Activated CD8-positive, alpha-beta T cell treated with anti-CD3 and anti-CD28 coated beads, Interleukin-2, amount 10 ng/mL, durations not matched to agents 7 days and 5 days (primary cell): Measurements from ENCODE around the gene ATAT1. TPM values are rescaled to one million over a fixed set of nuclear protein-coding genes. Genes with fewer than 3 reads are reported as not detected.

Source experiments
- ATAC-seq: fragments of 150-1000 bp; cut with Tn5 transposase; one replicate; pipeline ENCODE4 v1.10.0; 2021; ENCODE audit warnings: moderate library complexity
- CTCF ChIA-PET: fragments of 350-600 bp; sonication (Branson Sonifier 250); formaldehyde crosslinking; loops from one replicate; lab custom pipeline; 2021; ENCODE audit warnings: antibody characterized with exemption; lab: Charles Lee
- POLR2A ChIA-PET: fragments of 350-600 bp; sonication (Branson Sonifier 250); formaldehyde crosslinking; loops from one replicate; lab custom pipeline; 2021; ENCODE audit warnings: antibody characterized with exemption; lab: Charles Lee
- DNase-seq: peaks from one replicate; pipeline ENCODE4 v3.0.0-alpha.2; 2020
- H3K27ac Mint-ChIP-seq: one replicate; pipeline ENCODE4 v1.8.0; 2021; ENCODE audit warnings: mild to moderate bottlenecking, mixed read lengths
- H3K27me3 Mint-ChIP-seq: one replicate; pipeline ENCODE4 v1.8.0; 2021; ENCODE audit warnings: low read depth, mixed read lengths
- H3K36me3 Mint-ChIP-seq: one replicate; pipeline ENCODE4 v1.8.0; 2021; ENCODE audit warnings: low read depth, mixed read lengths
- H3K4me1 Mint-ChIP-seq: one replicate; pipeline ENCODE4 v1.8.0; 2021; ENCODE audit warnings: low read depth, mixed read lengths
- H3K4me3 Mint-ChIP-seq: one replicate; pipeline ENCODE4 v1.8.0; 2021; ENCODE audit warnings: mild to moderate bottlenecking, mixed read lengths
- H3K9me3 Mint-ChIP-seq: one replicate; pipeline ENCODE4 v1.8.0; 2022; ENCODE audit warnings: mixed read lengths; ENCODE audit not compliant: insufficient read depth
- total RNA-seq, 2 experiments: library from RNA; stranded (reverse); gene quantifications; one replicate each; pipeline ENCODE4 v1.2.3, GENCODE V29; 2021

The ATAT1 gene
- total RNA-seq, 2 experiments from 2014 or later: 10.0 to 10.5 TPM

GRCh38 chr6:30685157-30686008 is 58.7 kb downstream of the ATAT1 start:
- DNase-seq: peak; percentile 46
- Mint-ChIP-seq H3K27me3 (no peaks in the 10 kb centered on the region), H3K4me3 (peak overlapping the region; percentile 93), H3K4me1 (peaks cover 31% of the 10 kb centered on the region), H3K27ac (peak overlapping the region; percentile 98), H3K9me3 (no peaks in the 10 kb centered on the region), H3K36me3 (peaks cover 72% of the 10 kb centered on the region)
- ChIA-PET CTCF (interaction anchor here (1.0 to 15.7 kb wide), 6 partner anchors 13 to 229 kb away, joined by 3 to 686 read pairs (median 4); partner anchors contain the start of genes DHX16, MDC1, TUBB and VARS2), POLR2A (interaction anchor here (0.8 to 8.3 kb wide), 12 partner anchors 10 to 193 kb away, joined by 3 to 343 read pairs (median 3); partner anchors contain the start of genes C6orf136, MDC1, MRPS18B and PPP1R10)
- no peak for ATAC-seq

GRCh38 chr6:30686009-30686907 is 59.6 kb downstream of the ATAT1 start, which contains the start of gene PPP1R18:
PPP1R18 (minus strand) TSS chr6:30686645; CDS start chr6:30686018, 627 bp downstream.
- Mint-ChIP-seq H3K4me3 (peak within 1 kb of the TSS; percentile 93), H3K9me3 (no peaks in the 10 kb centered on the region), H3K4me1 (peaks cover 35% of the 10 kb centered on the region), H3K27me3 (no peaks in the 10 kb centered on the region), H3K36me3 (peaks cover 65% of the 10 kb centered on the region), H3K27ac (peak within 1 kb of the TSS; percentile 98)
- peak; percentile 90 for DNase-seq
- ChIA-PET POLR2A (interaction anchor here (0.9 to 8.3 kb wide), 5 partner anchors 10 to 71 kb away, joined by 3 to 343 read pairs (median 12); partner anchors contain the start of genes MDC1 and TUBB), CTCF (interaction anchor here (1.0 to 15.7 kb wide), 4 partner anchors 14 to 145 kb away, joined by 4 to 686 read pairs (median 6); partner anchors contain the start of genes DHX16, MDC1 and TUBB)
- ATAC-seq: peak; percentile 43

DNA sequence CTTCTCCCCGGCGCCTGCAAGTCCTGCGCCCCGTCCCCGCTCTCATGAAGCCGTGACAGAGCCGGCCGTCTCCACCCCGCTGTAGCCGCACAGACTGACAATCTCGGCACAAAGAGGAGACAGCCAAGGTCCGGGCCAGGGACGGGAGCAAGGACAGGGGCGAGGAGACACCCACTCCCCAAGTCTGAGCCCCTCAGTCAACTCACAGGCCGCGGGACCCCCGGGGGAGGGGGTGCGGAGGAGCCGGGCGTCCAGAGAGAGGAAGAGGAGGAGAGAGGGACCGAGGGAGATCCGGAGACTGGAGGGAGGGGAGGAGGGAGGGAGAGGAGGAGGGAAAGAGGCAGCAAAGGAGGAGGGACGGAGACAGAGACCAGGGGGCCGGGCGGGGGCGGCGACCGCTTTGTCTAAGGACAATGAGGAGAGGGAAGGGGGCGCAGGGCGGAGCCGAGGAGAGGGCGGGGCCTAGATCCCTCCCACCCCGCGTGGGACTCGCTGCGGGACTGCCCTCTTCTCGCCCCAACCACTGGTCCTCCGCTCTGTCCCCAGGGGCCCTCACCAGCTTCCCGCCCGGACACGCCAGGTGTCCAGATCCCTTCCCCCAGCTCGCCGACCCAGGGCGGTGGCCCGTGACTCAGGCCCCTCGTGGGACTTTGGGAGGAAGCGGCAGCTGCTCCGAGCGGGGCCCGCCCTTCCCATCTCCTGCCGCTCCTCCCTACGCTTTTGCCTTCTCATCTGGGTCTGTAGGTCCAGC is 60.4 kb downstream of the ATAT1 start:
- peaks cover 56% of the 10 kb centered on the region for H3K36me3 Mint-ChIP-seq
- H3K27me3 Mint-ChIP-seq: no peaks in the 10 kb centered on the region
- ATAC-seq: peak; percentile 43
- peak; percentile 91 for DNase-seq
- peak overlapping the region; percentile 93 for H3K4me3 Mint-ChIP-seq
- CTCF ChIA-PET: interaction anchor here (1.0 to 3.2 kb wide), 7 partner anchors 8 to 69 kb away, joined by 3 to 32 read pairs (median 7); partner anchors contain the start of genes MDC1, MRPS18B and PPP1R10
- no peaks in the 10 kb centered on the region for H3K9me3 Mint-ChIP-seq
- peak overlapping the region; percentile 98 for H3K27ac Mint-ChIP-seq
- POLR2A ChIA-PET: interaction anchor here (0.6 to 2.6 kb wide), 6 partner anchors 8 to 129 kb away, joined by 3 to 15 read pairs (median 6); partner anchors contain the start of gene MDC1
- peaks cover 40% of the 10 kb centered on the region for H3K4me1 Mint-ChIP-seq

- H3K27ac Mint-ChIP-seq: peak overlapping the region; percentile 98
- ATAC-seq: no peak
- H3K4me1 Mint-ChIP-seq: peaks cover 43% of the 10 kb centered on the region
- H3K36me3 Mint-ChIP-seq: peaks cover 49% of the 10 kb centered on the region
- POLR2A ChIA-PET: interaction anchor here (0.6 to 2.6 kb wide), 10 partner anchors 9 to 471 kb away, joined by 3 to 15 read pairs (median 4); partner anchors contain the start of gene MDC1
- CTCF ChIA-PET: interaction anchor here (1.0 to 3.2 kb wide), 9 partner anchors 9 to 70 kb away, joined by 3 to 32 read pairs (median 5); partner anchors contain the start of genes MDC1, MRPS18B and PPP1R10
- no peaks in the 10 kb centered on the region for H3K9me3 Mint-ChIP-seq
- peak overlapping the region; percentile 93 for H3K4me3 Mint-ChIP-seq
- H3K27me3 Mint-ChIP-seq: no peaks in the 10 kb centered on the region
- no peak for DNase-seq
Measured at GRCh38 chr6:30687659-30688431, 61.2 kb downstream of the ATAT1 start.

GRCh38 chr6:30688569-30688968 is 61.9 kb downstream of the ATAT1 start:
- H3K27ac Mint-ChIP-seq: peak overlapping the region; percentile 98
- ChIA-PET CTCF (interaction anchor here (1.0 to 3.2 kb wide), 9 partner anchors 8 to 44 kb away, joined by 3 to 32 read pairs (median 5); partner anchors contain the start of gene MDC1), POLR2A (interaction anchor here (0.6 to 2.6 kb wide), 7 partner anchors 9 to 38 kb away, joined by 3 to 15 read pairs (median 5); partner anchors contain the start of gene MDC1)
- peak overlapping the region; percentile 93 for H3K4me3 Mint-ChIP-seq
- no peak for DNase-seq
- no peaks in the 10 kb centered on the region for H3K27me3 Mint-ChIP-seq
- H3K4me1 Mint-ChIP-seq: peaks cover 43% of the 10 kb centered on the region
- peaks cover 42% of the 10 kb centered on the region for H3K36me3 Mint-ChIP-seq
- no peak for ATAC-seq
- H3K9me3 Mint-ChIP-seq: no peaks in the 10 kb centered on the region

DNA sequence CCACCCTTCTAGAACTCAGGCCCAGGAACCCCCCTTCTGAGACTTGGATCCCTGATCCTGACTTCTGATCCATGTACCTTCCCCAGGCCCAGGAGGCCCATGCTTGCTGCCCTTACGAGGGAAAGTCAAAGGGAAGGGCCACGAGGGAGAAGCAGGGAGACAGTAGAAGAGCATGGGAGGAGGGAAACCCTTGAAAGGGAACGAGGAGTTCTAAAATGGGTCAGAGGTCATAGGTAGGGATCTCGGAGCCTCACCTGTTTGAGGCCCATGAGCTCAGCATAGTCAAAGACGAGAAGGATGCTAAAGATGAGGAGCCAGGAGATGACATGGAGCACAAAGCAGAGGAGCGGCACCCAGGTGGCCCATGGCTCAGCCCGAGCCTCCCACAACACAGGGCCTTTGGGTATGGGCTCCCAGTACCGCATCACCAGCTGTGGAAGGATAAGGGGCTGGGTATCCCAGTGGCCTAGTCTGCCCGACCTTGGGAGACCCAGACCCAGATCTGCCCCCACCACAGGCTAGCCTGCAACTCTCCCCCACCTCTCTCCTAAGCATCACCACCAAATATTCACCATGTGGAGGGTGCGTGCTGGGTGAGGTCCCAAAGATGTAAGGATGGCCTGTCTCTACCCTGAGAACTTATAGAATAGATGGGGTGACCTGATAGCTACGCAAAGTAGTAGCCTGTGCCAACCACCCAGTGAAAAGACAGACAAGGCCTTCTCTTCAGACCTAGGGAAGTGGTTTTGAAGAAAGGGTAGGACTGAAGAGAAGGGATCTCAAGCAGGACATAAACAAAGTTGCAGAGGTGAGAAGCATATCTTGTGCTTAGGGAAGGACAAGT is 62.6 kb downstream of the ATAT1 start:
- Mint-ChIP-seq H3K9me3 (no peaks in the 10 kb centered on the region), H3K4me1 (peaks cover 43% of the 10 kb centered on the region), H3K27me3 (no peaks in the 10 kb centered on the region), H3K4me3 (peak overlapping the region; percentile 93), H3K27ac (peak overlapping the region; percentile 57), H3K36me3 (peaks cover 35% of the 10 kb centered on the region)
- POLR2A ChIA-PET: interaction anchor here (0.6 to 2.6 kb wide), 5 partner anchors 10 to 30 kb away, joined by 3 to 15 read pairs (median 5); partner anchors contain the start of gene MDC1
- CTCF ChIA-PET: interaction anchor here (1.0 to 3.2 kb wide), 8 partner anchors 9 to 45 kb away, joined by 3 to 32 read pairs (median 6); partner anchors contain the start of gene MDC1
- no peak for DNase-seq
- no peak for ATAC-seq

GRCh38 chr6:30689985-30690384 is 63.3 kb downstream of the ATAT1 start:
- peak overlapping the region; percentile 79 for H3K27ac Mint-ChIP-seq
- ATAC-seq (no peak), DNase-seq (no peak)
- H3K36me3 Mint-ChIP-seq: peaks cover 30% of the 10 kb centered on the region
- POLR2A ChIA-PET: interaction anchor here (1.3 to 1.6 kb wide), 2 partner anchors 22 to 32 kb away, joined by 3 to 4 read pairs; no protein-coding TSS in a partner anchor
- H3K27me3 Mint-ChIP-seq: no peaks in the 10 kb centered on the region
- peak overlapping the region; percentile 93 for H3K4me3 Mint-ChIP-seq
- no peaks in the 10 kb centered on the region for H3K9me3 Mint-ChIP-seq
- CTCF ChIA-PET: interaction anchor here (1.5 to 3.2 kb wide), 3 partner anchors 11 to 33 kb away, joined by 8 to 32 read pairs (median 17); no protein-coding TSS in a partner anchor
- H3K4me1 Mint-ChIP-seq: peaks cover 43% of the 10 kb centered on the region

GRCh38 chr6:30690403-30691207 is 63.9 kb downstream of the ATAT1 start, which contains the start of gene NRM:
NRM (minus strand) TSS chr6:30690984; CDS start chr6:30690974, 10 bp downstream.
- DNase-seq (peak; percentile 79), ATAC-seq (peak; percentile 40)
- H3K36me3 Mint-ChIP-seq: peaks cover 24% of the 10 kb centered on the region
- POLR2A ChIA-PET: interaction anchor here (1.0 to 1.6 kb wide), 4 partner anchors 19 to 32 kb away, joined by 3 to 5 read pairs (median 4); partner anchors contain the start of gene MDC1
- CTCF ChIA-PET: interaction anchor here (1.0 to 1.9 kb wide), 4 partner anchors 12 to 40 kb away, joined by 3 to 8 read pairs (median 4); no protein-coding TSS in a partner anchor
- peak within 1 kb of the TSS; percentile 93 for H3K4me3 Mint-ChIP-seq
- H3K27ac Mint-ChIP-seq: peak within 1 kb of the TSS; percentile 79
- H3K9me3 Mint-ChIP-seq: no peaks in the 10 kb centered on the region
- peaks cover 43% of the 10 kb centered on the region for H3K4me1 Mint-ChIP-seq
- no peaks in the 10 kb centered on the region for H3K27me3 Mint-ChIP-seq
